NOMO-1 treated with DMSO at 0.1 percent for 48 hours (cell line): ENCODE measurements around the gene ZNF564.
"Not testable (repeated sequence)": the region's sequence is repeated elsewhere in the genome, so short reads cannot be mapped to it uniquely, and the experiment has no call there.

ENCODE experiments used
- DNase-seq: peaks from one replicate; lab custom pipeline; 2025; ENCODE audit not compliant: unreplicated experiment; lab: John Stamatoyannopoulos, UW

The ZNF564 gene

DNA sequence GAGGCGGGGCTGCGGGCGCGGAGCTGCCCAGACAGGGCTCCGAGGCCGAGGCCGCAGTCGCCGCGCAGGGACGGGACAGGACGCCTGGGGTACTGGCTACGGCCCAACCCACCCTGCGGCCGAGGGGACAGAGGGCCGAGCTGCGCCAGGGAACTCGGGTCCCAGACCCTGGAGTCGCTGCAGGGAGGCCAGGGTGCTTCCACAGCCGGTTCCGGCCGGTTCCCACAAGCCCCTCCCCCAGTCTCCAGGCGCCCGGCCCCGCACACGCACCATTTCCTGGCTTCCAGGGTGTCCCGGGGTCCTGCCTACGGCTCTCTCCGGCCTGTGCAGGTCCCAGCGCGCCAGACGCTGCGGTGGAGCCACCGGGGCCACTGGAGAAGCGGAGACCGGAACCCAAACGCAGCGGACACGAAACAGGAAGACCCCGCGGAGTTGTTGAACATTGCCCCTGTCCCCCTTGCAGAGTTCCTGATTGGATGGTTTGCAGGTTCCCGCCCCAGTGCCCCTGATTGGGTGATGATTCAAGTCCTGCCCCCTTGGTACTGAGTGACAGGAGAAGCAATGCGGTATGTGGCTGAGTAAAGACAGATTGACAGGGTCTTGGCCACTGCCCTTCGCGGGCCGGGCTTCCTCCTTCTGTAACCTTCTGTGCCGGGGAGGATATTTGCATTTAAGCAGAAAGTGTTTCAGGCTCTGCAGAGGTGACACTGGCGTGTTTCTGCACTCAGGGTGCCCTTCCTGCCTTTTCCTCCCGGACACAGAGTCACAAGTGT is at the start of gene ZNF564:
ZNF564 (minus strand) TSS at position 423 of the 773 bp plus-strand sequence; CDS start at position 273, 150 bp downstream.
- DNase-seq, result peak; percentile 100

DNA sequence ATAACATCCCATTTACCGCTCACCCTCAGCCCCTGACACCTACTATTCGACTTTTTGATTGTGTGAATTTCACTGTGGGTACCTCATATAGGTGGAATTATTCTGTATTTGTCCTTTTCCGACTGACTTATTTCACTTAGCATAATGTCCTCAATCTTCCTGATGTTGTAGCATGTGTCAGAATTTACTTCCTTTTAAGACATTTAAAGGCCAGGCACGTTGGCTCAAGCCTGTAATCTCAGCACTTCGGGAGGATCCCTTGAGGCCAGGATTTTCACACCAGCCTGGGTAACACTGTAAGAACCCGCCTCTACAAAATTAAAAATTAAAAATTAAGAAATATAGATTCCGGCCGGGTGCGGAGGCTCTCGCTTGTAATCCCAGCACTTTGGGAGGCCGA is 46.3 kb upstream of the ZNF564 start:
- no peak for DNase-seq

GRCh38 chr19:12596927-12597548 is 45.8 kb upstream of the ZNF564 start:
- DNase-seq, result no peak

DNA sequence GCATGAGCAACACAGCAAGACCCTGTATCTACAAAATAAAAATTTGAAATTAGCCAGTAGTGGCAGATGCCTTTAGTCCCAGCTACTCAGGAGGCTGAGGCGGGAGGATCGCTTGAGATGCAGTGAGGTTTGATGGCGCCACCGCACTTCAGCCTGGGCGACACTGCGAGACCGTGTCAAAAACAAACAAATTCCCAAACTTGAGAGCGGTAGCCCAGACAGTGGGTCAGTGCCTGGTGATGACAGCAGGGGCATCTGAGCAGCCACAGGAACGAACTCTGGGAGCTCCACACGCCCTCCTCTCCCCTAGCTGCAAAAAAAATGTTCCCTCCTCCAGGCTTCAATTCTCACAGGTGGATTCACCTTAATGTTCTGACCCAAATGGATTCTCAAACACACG is 45.2 kb upstream of the ZNF564 start:
- DNase-seq, result no peak

- DNase-seq, result no peak
Observed at GRCh38 chr19:12581100-12581499, 29.8 kb upstream of the ZNF564 start.

DNA sequence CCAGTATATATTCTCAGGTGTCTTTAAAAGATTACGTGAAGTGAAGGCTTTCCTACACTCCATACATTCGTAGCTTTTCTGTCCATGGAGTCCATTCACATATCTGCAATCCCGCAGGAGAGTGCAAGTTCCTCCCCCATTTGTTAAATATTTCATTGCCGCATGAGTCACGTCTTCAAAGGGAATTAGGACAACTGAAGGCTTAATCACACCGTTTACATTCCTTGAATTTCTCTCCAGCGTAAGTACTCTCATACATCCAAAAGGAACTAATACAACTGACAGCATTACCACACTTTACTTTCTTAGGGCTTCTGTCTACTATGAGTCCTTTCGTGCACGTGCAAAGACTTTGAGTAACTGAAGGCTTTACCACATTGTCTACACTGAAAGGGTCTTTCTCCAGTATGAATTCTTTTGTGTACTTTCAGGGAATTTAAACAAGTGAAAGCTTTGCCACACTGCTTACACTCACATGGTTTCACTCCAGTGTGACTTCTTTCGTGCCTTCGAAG is 29.0 kb upstream of the ZNF564 start:
- no peak for DNase-seq

GRCh38 chr19:12578641-12579040 is 27.4 kb upstream of the ZNF564 start:
- DNase-seq, result no peak

- peak; percentile 36 for DNase-seq
Observed at GRCh38 chr19:12574036-12574435, 22.8 kb upstream of the ZNF564 start.

DNA sequence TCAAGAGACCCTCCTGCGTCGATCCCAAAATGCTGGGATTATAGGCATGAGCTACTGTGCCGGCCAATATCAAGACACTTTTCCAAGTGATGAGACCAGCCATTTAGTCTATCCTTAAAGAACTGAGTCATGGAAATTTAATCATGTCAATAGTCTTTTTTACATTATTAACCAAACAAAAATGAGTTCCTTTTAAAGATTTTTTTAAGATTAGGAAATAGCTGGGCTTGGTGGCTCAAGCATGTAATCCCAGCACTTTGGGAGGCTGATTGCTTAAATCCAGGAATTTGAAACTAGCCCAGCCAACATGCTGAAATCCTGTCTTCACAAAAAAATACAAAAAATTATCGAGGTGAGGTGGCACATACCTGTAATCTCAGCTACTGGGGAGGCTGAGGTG is 16.7 kb upstream of the ZNF564 start:
- no peak for DNase-seq

DNA sequence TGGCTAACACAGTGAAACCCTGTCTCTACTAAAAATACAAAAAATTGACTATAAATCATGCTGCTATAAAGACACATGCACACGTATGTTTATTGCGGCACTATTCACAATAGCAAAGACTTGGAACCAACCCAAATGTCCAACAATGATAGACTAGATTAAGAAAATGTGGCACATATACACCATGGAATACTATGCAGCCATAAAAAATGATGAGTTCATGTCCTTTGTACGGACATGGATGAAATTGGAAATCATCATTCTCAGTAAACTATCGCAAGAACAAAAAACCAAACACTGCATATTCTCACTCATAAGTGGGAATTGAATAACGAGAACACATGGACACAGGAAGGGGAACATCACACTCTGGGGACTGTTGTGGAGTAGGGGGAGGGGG is 15.1 kb upstream of the ZNF564 start:
- not testable (repeated sequence) for DNase-seq

DNA sequence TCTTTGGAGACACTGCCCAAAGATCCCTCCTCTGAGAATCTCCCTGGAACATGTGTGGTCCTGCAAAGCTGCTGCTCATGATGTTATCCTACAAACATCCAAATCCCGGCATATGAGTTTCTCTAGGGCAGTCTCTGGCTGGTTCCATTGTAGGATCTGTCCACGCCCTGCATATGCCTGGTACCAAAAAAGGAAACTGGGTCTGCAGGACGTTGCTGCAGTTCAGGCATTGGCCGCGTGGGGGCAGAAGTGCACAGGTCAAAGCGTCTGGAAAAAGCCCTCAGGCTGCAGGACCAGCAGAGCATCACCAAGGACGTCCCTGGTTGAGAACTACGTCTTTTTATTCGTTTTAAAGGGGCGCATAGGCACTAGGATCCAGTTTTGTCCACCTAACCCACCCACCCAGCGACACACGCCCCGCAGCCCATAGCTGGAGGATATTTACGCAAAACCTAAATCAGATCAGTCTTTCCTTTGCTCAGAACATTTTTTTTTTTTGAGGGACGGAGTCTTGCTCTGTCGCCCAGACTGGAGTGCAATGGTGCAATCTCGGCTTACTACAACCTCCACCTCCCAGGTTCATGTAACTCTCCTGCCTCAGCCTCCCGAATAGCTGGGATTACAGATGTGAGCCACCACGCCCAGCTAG is 12.9 kb upstream of the ZNF564 start:
- DNase-seq, result peak; percentile 77

GRCh38 chr19:12555456-12555930 is 4.2 kb upstream of the ZNF564 start:
- no peak for DNase-seq

DNA sequence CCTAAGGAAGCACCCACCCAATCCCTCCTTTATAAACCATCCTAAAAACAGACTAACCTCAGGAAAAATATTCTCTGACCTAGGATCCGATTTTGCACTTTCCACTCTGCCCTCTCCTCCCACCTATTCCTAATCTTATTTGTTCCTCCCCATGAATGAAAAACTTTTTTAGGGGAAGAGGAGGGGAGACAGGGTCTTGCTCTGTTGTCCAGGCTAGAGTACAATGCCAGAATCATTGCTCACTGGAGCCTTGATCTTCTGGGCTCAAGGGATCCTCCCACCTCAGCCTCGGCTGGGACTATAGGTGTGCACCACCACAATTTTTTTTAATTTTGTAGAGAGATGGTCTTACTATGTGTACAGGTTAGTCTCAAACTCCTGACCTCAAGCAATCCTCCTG is 4.4 kb downstream of the ZNF564 start:
- DNase-seq, result no peak

DNA sequence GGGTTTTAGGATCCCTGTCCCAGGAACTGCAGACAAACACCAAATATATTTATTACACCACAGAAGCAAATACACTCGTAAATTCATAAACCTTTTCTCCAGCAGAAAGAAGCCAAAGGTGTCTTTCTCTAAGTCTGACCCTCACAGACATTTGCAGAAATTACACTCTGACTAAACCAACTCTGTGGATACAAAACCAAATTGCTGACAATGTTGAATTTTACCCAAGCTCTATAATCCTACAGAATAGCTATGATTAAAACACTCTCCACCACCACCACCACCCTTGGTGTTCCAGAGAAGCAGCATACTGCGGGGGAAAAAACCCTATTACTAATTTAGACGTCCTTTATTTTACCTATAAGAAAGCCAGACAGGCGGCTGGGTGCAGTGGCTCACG is 5.2 kb downstream of the ZNF564 start:
- DNase-seq, result no peak

DNA sequence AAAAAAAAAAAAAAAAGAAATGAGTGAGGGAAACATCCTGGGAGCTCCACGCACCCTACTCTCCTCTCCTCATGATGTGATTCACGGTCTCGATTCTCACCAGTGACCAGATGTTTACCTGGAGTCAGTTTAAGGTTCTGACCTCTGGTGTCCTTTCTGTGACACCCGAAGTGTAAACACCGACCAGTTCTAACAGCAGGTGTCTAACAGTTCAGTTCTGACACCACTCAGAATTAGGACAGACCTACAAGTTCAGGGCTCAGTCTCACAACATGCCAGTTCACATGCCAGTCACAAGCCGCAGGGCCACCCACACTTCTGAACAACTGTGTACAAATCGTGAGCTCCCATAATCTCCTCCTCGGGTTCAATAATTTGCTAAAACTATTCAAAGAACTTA is 6.0 kb downstream of the ZNF564 start:
- no peak for DNase-seq

DNA sequence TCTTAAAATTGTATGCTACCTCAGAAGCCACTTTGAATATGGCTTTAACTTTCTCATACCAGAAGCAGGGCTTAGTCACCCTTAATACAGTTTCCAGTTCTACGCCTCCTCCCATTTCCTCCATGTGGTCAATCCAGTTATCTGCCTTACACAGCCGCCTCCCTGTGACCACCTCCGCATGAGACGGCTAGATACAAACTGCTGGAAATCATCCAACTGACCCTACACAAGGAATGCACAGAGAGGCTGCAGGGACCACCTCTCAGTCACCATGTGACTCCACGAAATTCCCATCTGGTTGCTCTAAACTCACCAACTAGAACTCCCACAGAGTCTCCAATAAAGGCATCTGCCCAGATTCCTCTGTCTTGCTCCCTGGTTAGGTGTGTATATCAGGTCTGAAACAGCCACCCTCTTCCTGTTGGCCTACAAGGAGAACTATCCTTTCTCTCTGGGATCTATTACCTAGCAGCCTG is 6.8 kb downstream of the ZNF564 start:
- no peak for DNase-seq

GRCh38 chr19:12543855-12544254 is 7.4 kb downstream of the ZNF564 start:
- DNase-seq, result no peak

GRCh38 chr19:12527034-12527836 is 24.0 kb downstream of the ZNF564 start:
- peak; percentile 44 for DNase-seq

- no peak for DNase-seq
Observed at GRCh38 chr19:12526542-12526941, 24.7 kb downstream of the ZNF564 start.

- DNase-seq, result no peak
Observed at GRCh38 chr19:12521996-12522395, 29.3 kb downstream of the ZNF564 start.

- DNase-seq, result no peak
Observed at GRCh38 chr19:12513531-12514061, 37.7 kb downstream of the ZNF564 start.
